Posterior vena cava (tissue), 2 donors: ENCODE measurements around the gene ARID1A. TPM values are rescaled to one million over a fixed set of nuclear protein-coding genes. Genes with fewer than 3 reads are reported as not detected.
"Not testable (repeated sequence)": the region's sequence is repeated elsewhere in the genome, so short reads cannot be mapped to it uniquely, and the experiment has no call there.

ENCODE experiments used
- DNase-seq: peaks from one replicate; pipeline ENCODE4 v3.0.0-alpha.2; 2020; ENCODE audit warnings: low spot score
- intact Hi-C, 2 donors: fragments of 100-400 bp; cut with DNase I; formaldehyde crosslinking; loops; one replicate each; pipeline versions ENCODE4 v1.14.1 to v1.14.2; 2022 to 2023
- total RNA-seq, 2 donors: library from RNA; stranded (reverse); fragmentation: NEBNext Ultra II Directional; extraction: Animal tissue kit (Norgen Biotek cat#: 25700); gene quantifications; one replicate each; pipeline ENCODE4 v1.2.1, GENCODE V29; 2021
- donor health status: DM: yes; HTN: yes; CAD: no.
- donor health status: DM: yes; HTN: yes; CAD: no.

The ARID1A gene
- total RNA-seq, 2 donors from 2014 or later, result 48.1 to 48.6 TPM

DNA sequence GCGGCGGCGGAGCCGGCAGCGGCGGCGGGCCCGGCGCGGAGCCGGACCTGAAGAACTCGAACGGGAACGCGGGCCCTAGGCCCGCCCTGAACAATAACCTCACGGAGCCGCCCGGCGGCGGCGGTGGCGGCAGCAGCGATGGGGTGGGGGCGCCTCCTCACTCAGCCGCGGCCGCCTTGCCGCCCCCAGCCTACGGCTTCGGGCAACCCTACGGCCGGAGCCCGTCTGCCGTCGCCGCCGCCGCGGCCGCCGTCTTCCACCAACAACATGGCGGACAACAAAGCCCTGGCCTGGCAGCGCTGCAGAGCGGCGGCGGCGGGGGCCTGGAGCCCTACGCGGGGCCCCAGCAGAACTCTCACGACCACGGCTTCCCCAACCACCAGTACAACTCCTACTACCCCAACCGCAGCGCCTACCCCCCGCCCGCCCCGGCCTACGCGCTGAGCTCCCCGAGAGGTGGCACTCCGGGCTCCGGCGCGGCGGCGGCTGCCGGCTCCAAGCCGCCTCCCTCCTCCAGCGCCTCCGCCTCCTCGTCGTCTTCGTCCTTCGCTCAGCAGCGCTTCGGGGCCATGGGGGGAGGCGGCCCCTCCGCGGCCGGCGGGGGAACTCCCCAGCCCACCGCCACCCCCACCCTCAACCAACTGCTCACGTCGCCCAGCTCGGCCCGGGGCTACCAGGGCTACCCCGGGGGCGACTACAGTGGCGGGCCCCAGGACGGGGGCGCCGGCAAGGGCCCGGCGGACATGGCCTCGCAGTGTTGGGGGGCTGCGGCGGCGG is 1.0 kb downstream of the ARID1A start:
- peak; percentile 88 for DNase-seq
- intact Hi-C loops, result loop anchor here (5.0 kb wide), 2 partner anchors 75 to 90 kb away; partner anchors contain the start of gene PIGV (in 1 of the 2)

DNA sequence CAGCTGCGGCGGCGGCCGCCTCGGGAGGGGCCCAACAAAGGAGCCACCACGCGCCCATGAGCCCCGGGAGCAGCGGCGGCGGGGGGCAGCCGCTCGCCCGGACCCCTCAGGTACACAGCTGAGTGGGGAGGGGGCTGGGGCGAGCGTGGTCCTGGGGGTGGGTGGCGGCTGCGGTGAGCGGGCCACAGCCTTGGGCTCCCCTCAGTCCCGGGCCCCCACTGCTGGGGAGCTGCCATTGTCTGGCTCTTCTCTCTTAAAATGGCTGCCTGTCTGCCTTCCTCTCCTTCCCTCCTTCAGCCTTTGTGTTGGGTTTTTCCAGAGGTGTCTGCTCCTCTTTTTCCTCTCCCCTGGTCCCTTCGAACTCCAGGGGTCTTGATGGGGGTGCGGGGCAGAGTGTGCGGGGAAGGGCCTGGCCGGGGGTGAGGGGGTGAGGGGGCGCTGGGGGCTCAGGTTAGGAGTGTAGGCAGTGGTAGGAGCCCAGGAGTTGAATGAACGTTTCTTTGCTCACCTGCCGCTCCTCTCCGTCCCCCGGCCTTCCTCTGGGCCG is 1.7 kb downstream of the ARID1A start:
- intact Hi-C loops, result loop anchor here (5.0 kb wide), 2 partner anchors 75 to 90 kb away; partner anchors contain the start of gene PIGV (in 1 of the 2)
- DNase-seq, result no peak

DNA sequence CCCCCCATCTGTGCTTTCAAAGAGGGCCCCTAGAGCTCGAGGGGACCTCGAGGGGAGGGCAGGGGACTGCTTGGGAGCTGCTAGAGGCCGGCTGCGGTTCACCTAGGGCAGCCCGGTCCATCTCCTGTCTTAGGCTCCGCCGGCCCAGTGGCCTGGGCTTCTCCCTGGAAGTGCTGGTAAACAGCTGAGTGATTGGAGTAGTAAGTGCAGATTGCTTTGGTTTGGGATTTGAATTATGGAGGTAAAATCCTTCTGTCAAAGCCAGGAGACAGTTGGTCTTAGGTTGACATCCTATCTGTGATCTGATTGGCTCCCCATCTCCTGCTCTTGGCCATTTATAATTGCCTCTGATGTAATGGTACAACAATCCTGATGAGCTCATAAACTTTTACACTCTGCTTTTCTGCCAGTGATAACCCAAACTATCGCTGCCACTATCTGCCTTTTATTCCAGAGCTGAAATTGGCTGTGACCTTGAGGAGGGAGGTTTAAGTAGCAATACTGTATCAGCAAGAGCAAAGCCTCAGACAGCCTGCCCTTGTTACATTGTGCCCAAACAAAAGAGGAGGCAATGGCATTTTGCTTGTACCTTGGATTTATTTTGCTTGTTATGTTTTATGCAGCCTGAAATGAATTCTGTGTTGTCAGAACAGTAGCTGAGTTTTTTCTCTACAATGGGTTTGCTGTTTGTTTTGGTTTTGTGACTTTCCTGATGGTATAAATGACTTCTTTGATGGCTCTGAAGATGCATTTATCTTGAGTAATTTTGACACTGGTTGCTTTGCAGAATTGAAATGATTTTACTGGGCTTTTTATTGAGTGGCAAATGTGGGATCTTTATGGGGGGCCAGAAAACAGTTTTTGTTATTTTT is 2.4 kb downstream of the ARID1A start:
- no peak for DNase-seq
- intact Hi-C loops, result loop anchor here (5.0 kb wide), 2 partner anchors 74 to 89 kb away; partner anchors contain the start of gene PIGV (in 1 of the 2)

DNA sequence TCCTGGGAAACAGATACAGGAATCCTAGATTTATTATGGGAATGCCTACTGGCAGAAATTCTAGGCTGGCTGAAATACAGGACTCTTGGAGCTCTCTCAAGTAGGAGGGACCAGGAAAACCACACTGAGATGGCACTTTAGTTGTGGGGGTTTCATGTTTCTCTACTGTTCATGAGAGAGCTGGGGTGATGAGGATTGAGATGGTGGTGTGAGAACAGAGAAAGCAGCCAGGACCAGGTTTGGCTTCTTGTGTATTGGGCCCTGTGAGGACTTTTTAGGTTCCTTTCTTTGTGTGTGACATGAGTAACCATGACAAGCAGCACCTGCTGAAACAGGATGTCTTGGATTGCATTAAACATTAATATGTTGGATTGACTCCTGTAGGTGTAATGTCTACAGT is 4.9 kb downstream of the ARID1A start:
- DNase-seq, result no peak
- intact Hi-C loops, result no loop called here

DNA sequence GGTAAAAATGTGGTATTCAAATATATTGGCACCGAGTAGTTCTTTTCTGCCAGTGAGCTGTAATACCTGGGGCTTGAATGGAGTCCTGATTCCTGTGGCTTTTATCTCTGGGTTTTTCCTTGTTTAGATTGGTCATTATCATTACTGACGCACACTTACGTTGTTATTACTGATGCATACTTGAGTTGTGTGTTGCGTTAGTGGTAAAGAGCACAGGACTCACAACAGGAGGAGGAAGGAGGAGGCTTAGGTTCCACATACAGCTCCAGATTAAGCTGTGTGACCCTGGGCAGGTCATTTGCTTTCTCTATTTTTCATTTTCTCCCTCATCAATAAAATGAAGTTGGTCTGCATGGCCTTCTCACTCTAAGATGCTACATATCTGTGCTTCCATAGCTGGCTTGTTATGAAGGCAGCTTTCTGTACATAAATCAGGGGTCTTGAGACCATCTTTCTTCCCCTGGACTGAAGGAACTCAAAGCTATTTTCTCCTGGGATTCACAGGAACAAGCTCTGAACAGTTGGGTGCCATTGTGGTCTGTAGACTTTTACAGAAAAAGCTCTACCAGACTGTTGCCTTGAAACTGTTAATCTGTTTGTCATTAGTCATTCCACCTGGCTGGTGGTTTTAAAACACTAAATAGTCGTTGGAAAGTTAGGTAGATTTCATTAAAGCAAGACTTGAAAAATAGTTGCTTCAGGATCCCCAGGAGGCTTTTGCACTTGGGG is 5.6 kb downstream of the ARID1A start:
- intact Hi-C loops, result no loop called here
- no peak for DNase-seq

DNA sequence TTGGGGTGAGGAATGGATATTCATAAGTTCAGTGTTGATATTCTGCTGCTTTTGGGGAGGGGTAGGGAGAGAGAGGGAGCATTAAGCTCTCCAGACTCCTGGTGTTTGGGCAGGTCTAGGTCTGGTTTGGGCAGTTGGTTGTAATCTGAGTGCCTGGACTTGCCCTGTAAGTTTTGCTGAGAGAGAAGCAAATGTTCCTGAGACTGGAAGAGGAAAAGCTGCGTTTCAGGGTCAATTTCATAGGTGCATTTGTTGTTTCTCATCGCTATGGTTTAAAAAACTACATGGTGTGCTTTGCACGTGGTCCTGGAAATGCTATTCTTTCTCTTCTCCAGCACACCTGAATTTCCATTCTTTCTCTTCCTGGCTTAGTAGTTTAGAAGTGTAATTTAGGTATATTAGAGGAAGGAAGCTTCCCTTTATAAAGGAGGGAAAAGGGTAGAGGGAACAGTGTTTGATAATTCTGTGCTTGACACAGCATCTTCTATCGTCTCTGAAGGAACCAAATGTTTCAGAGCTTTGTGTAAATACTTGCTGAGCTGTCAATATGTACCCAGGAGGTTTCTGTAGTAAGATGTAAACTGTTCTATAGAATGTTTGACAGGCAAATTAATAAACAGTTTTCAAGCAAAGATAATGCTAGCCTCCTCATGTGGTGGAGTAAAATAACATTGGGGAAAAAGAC is 6.3 kb downstream of the ARID1A start:
- DNase-seq, result no peak
- intact Hi-C loops, result no loop called here

DNA sequence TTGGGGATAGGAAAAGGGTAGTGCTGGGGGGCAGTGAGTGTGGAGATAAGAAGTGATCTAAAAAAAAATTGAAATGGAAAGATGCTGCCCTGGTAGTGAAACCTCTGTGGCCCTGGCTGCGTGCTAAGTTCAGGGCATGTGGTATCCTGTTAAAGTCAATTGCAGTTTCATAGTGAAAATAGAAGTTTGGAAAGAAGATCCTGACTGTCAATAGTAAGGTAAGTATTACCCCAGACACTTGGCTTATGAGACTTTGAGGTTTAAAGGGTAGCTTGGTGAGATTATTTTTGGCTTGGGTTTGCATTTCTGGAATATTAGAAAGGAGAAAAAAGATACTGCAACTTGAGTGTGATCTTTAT is 6.8 kb downstream of the ARID1A start:
- DNase-seq, result no peak
- intact Hi-C loops, result no loop called here

DNA sequence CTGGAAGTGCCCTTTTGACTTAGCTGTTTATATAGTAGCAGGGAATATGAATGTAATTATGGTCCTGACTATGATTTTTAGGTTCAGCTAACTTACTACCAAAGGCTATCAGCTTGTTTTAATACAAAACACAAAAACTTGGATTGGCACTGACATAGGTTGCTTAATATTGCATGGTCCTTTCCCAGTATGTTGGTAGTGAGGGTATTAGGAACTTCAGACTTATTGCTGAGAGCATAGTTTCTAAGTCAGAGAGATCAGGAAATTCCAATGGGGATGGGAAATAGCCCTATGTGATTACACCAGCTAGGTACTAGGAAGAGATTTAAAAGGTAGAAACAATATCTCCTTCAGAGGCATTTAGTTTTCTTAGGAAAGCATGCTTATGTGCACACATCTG is 7.7 kb downstream of the ARID1A start:
- intact Hi-C loops, result no loop called here

DNA sequence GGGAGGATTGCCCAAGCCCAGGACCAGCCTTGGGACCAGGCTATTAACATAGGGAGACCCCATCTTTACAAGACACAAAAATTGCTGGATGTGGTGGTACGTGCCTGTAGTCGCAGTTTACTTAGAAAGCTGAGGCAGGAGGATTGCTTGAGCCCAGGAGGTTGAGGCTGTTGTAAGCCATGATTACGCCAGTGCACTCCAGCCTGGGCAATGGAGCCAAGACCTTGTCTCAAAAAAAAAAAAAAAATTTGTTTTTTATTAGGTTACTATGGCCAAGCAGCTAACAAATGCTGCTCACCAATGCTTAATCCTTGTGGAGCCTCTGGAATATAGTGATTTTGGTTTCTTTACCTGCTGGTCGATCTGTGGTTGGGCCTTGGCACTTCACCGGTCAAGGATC is 8.8 kb downstream of the ARID1A start:
- no peak for DNase-seq
- intact Hi-C loops, result no loop called here

More for the DNA sequence above, 7.7 kb downstream of the ARID1A start:
- DNase-seq, result no peak

DNA sequence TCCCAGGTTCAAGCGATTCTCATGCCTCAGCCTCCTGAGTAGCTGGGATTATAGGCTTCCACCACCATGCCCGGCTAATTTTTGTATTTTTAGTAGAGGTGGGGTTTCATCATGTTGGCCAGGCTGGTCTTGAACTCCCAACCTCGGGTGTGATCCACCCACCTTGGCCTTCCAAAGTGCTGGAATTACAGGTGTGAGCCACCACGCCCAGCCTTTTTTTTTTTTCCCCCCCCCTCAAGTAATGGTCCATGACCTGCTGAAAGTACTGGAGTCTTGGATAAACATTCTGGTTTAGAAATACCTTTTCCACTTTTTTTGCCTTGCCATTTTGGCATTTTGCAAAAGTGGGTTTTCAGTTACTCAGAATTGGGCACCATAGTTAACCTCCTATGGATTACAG is 9.4 kb downstream of the ARID1A start:
- not testable (repeated sequence) for DNase-seq

DNA sequence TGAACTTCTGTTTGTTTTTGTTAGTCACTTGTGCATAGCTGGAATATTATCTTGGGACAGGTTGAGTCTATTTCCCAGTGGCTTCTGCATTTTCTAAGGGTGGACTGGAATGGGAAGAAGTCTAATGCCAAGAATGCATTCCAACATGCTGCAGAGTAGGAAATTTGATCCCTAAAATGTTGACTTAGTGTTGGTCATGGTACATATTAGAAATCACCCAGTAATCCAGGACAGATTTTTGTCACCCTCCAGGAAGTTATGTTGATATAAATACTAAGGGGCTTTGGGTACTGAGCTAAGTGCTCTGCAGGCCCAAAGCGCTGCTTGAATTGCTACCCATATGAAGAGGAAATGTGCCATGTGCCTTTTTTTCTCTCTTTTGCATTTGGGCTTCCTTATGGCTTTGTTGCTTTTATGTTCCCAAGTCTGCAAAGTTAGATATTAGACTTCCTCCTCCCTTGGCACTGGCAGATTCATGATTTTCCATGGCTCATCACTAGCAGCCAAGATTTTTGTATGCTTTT is 10.0 kb downstream of the ARID1A start:
- DNase-seq, result no peak
- intact Hi-C loops, result no loop called here

More for the DNA sequence above, 9.4 kb downstream of the ARID1A start:
- intact Hi-C loops, result not testable (repeated sequence)

DNA sequence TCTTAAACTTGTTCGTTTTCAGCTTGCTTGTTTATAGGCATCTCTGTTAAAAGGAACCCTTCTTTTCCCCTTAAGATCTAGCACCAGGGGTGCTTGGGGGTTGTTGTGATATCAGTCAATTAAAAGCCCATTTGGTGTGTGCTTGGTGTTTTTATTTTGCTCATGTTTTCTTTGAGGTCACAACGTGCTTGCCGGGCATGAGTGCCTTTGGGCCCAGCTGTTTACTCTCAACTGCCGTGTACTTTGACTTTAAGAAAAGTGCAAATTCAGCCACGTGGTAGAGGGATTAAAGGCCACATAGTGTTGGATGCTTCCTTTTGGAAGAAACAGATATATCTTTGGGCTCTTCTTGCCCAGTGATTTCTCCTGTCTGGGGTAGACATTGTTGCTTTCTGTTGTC is 10.5 kb downstream of the ARID1A start:
- intact Hi-C loops, result no loop called here
- DNase-seq, result no peak

DNA sequence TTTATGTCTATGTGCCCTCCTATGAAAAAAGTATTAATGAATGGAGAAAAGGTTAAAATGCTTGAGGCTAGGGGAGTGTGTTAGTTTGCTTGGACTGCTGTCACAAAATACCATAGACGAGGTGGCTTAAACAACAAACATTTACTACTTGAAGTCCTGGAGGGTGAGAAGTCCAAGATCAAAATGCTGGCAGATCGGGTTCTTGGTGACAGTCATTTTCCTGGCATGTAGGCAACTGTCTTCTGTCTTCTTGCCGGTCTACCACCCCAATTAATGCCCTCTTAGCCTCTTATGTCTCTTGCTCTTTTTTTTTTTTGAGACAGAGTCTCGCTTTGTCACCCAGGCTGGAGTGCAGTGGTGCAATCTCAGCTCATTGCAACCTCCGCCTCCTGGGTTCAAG is 15.0 kb downstream of the ARID1A start:
- DNase-seq, result no peak
- intact Hi-C loops, result no loop called here

DNA sequence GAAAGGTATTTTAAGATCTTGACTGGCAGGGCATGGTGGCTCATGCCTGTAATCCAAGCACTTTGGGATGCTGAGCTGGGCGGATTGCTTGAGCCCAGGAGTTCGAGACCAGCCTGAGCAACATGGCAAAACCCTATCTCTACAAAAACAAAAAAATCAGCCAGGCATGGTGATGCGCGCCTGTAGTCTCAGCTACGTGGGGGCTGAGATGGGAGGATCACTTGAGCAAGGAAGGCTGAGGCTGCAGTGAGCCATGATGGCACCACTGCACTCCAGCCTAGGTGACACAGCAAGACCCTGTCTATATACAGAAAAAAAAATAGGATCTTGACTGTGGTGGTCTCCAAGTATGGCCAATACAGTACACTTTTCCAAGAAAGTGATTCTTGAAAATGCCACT is 16.0 kb downstream of the ARID1A start:
- DNase-seq, result no peak
- intact Hi-C loops, result no loop called here

DNA sequence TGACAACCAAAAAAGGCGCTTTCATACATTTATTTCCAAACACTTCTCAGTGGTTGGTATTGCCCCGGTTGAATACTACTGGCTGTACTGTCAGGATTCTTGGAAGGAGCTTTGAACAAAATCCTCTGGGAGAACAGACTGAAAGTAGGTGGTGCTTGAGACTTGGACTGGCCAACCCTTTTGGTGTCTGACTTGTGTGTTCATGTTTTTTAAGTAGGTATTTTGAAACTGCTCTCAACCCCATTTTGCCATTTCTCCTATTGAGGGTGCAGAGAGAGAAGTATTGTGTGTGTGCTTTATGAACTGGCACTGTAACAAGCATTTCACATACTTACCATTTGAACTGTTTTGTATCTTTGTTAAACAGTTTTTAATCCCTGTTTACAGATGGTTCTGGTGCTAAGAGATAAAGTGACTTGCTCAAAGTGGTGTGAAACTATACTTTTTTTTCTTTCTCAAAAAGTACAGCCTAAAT is 21.2 kb downstream of the ARID1A start:
- intact Hi-C loops, result no loop called here

DNA sequence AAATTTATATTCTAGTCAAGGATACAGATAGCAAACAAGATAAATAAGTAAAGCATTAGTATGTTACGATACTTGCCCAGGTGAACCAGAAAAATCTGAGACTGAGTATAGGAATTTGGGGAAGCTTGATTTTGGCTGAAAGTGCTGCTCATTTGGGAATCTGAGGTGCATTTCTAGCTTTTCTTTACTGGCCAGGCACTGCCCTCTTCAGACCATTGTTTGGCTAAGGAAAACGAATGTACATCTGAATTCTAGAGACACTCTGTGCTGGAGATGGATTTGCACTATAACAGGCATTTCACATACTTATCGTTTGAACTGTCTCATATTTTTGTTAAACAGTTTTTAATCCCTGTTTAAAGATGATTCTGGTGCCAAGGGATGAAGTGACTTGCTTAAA is 23.4 kb downstream of the ARID1A start:
- intact Hi-C loops, result no loop called here
- DNase-seq, result no peak

More for the DNA sequence above, 21.2 kb downstream of the ARID1A start:
- DNase-seq, result no peak

DNA sequence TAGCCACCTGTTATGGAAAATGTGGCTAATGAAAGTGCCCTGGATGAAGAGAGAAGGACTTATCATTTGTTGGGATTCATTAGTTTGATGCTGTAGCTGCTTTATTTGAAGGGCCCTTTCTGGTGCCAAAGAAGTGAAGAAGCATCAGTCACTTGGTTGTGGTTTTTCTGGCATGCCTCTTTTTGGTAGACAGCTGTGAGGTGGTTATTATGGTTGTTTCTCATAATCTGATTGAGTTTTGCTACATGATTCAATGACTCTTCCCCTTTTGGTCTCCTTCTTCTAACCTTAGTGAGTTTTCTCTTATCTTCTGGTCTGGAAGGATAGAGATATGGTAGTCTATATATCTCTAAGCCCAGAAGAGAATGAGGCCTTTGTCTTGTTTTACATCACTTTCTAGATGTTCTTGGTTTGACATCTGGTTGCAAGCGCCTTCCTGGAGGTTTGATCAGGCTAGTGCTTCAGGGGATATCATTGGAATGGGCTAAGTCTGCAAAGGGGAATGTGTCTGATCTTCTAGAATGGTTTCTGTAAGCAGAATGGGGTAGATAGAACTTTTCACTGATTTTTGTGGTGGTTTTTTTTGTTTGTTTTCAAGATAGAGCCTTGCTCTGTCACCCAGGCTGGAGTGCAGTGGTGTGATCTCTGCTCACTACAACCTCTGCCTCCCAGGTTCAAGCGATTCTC is 26.0 kb downstream of the ARID1A start:
- no peak for DNase-seq
- intact Hi-C loops, result no loop called here
